A549 (cell line): ENCODE data around the gene PLA2G2C. TPM values are rescaled to one million over a fixed set of nuclear protein-coding genes. Genes with fewer than 3 reads are reported as not detected.

ENCODE experiments used
- ATAC-seq, 2 experiments: fragments of 200-7000 bp in 1 of 2; fragments of >200 bp in 1 of 2; cut with Nextera tagmentation in 1 of 2; cut with Tn5 transposase in 1 of 2; 3 replicates each; pipeline versions ENCODE4 v1.8.0 to v1.9.1; 2018 to 2020; ENCODE audit warnings: mild to moderate bottlenecking in 1 of 2, moderate library complexity in 1 of 2
- CTCF ChIA-PET: fragments of 300-600 bp; sonication (Branson Sonifier 250); formaldehyde crosslinking; extraction: SDS; loops from one replicate; lab custom pipeline; 2021; ENCODE audit warnings: antibody characterized with exemption, inconsistent platforms; lab: Yijun Ruan, JAX
- POLR2A ChIA-PET: fragments of 350-600 bp; formaldehyde crosslinking; extraction: SDS; loops from one replicate; lab custom pipeline; 2021; ENCODE audit warnings: antibody characterized with exemption, inconsistent platforms; lab: Yijun Ruan, JAX
- DNase-seq, 2 experiments: peaks; one replicate each; pipeline versions ENCODE4 v3.0.0 to v3.0.0-alpha.2; 2011 to 2016; ENCODE audit warnings: low read depth in 1 of 2, low spot score in 1 of 2
- FAIRE-seq: peaks from 2 replicates; lab custom pipeline; 2011; peaks lifted over from hg19 to GRCh38; lab: Jason Lieb, UNC
- H3K27ac ChIP-seq, 2 experiments: fragments of >200 bp; sonication (Bioruptor Twin); formaldehyde crosslinking; 3 replicates each; pipeline ENCODE4 v1.5.1; 2016 to 2017
- H3K4me1 ChIP-seq: fragments of >200 bp; sonication (Bioruptor Twin); formaldehyde crosslinking; 3 replicates; pipeline ENCODE4 v1.6.1; 2016
- H3K4me2 ChIP-seq: fragments of >200 bp; sonication (Bioruptor Twin); formaldehyde crosslinking; 3 replicates; pipeline ENCODE4 v1.6.1; 2016
- H3K4me3 ChIP-seq: fragments of >200 bp; sonication (Bioruptor Twin); formaldehyde crosslinking; 3 replicates; pipeline ENCODE4 v1.5.1; 2016
- H3K9me3 ChIP-seq: fragments of >200 bp; sonication (Bioruptor Twin); formaldehyde crosslinking; 3 replicates; pipeline ENCODE4 v1.6.1; 2016
- CBX2 ChIP-seq: fragments of 200-600 bp; sonication (generic); IDR thresholded peaks from 2 replicates; pipeline ENCODE4 v1.6.1; 2016; ENCODE audit warnings: low read depth, mild to moderate bottlenecking, borderline replicate concordance
- EHMT2 ChIP-seq: fragments of 200-600 bp; sonication (generic); IDR thresholded peaks from 2 replicates; pipeline ENCODE4 v1.6.1; 2016; ENCODE audit warnings: antibody characterized with exemption, low read depth, mild to moderate bottlenecking, moderate library complexity
- ESRRA ChIP-seq: fragments of 150-350 bp; IDR thresholded peaks from 2 replicates; pipeline ENCODE4 v1.6.1; 2014; ENCODE audit warnings: mild to moderate bottlenecking, low read length, borderline replicate concordance
- FOSB ChIP-seq: fragments of 250-450 bp; sonication (Bioruptor Pico); IDR thresholded peaks from 2 replicates; pipeline ENCODE4 v1.5.0; 2020; ENCODE audit warnings: mild to moderate bottlenecking, moderate library complexity
- FOSL2 ChIP-seq, 2 experiments: fragments of 450-650 bp in 1 of 2; fragments of >200 bp in 1 of 2; sonication (Bioruptor Twin) in 1 of 2; formaldehyde crosslinking; IDR thresholded peaks; 2 replicates each; pipeline versions ENCODE4 v1.5.0 to v1.6.1; 2016 to 2020; ENCODE audit warnings: mild to moderate bottlenecking in 1 of 2, moderate library complexity in 1 of 2
- FOXS1 ChIP-seq: fragments of 250-450 bp; sonication (Bioruptor Pico); IDR thresholded peaks from 2 replicates; pipeline ENCODE4 v1.5.0; 2020; ENCODE audit warnings: mild to moderate bottlenecking, moderate library complexity
- GATA3 ChIP-seq: IDR thresholded peaks from 2 replicates; pipeline ENCODE4 v1.6.1; 2012; ENCODE audit warnings: borderline replicate concordance
- HEYL ChIP-seq: fragments of 250-450 bp; sonication (Bioruptor Pico); IDR thresholded peaks from 2 replicates; pipeline ENCODE4 v1.8.0; 2021; ENCODE audit warnings: mild to moderate bottlenecking, moderate library complexity
- HOXB13 ChIP-seq: fragments of 250-450 bp; sonication (Bioruptor Pico); IDR thresholded peaks from 2 replicates; pipeline ENCODE4 v1.5.0; 2020; ENCODE audit warnings: low read depth, mild to moderate bottlenecking, moderate library complexity
- HOXB5 ChIP-seq: fragments of 250-450 bp; sonication (Bioruptor Pico); IDR thresholded peaks from 2 replicates; pipeline ENCODE4 v1.5.0; 2020; ENCODE audit warnings: mild to moderate bottlenecking, moderate library complexity
- JUN ChIP-seq, 2 experiments: fragments of >200 bp; sonication (Bioruptor Twin); formaldehyde crosslinking; IDR thresholded peaks; 2 replicates in 1 of 2; 3 replicates in 1 of 2; pipeline ENCODE4 v1.6.1; 2016 to 2017
- KDM5A ChIP-seq: fragments of 200-600 bp; sonication (generic); IDR thresholded peaks from 2 replicates; pipeline ENCODE4 v1.6.1; 2016; ENCODE audit warnings: antibody characterized with exemption, mild to moderate bottlenecking
- MAZ ChIP-seq: fragments of 150-350 bp; IDR thresholded peaks from 2 replicates; pipeline ENCODE4 v1.6.1; 2014; ENCODE audit warnings: antibody characterized with exemption, low read depth, low read length, borderline replicate concordance
- POLR2A ChIP-seq: IDR thresholded peaks from 2 replicates; pipeline ENCODE4 v1.6.1; 2012; ENCODE audit warnings: mild to moderate bottlenecking, low read length
- RAD21 ChIP-seq, 2 experiments: fragments of >200 bp in 1 of 2; sonication (Bioruptor Twin) in 1 of 2; formaldehyde crosslinking in 1 of 2; IDR thresholded peaks in 1 of 2; conservative IDR thresholded peaks in 1 of 2; 2 replicates in 1 of 2; 3 replicates in 1 of 2; pipeline ENCODE4 v1.6.1; 2012 to 2018; ENCODE audit warnings: inconsistent platforms in 1 of 2
- RARB ChIP-seq: fragments of 250-450 bp; sonication (Bioruptor Pico); IDR thresholded peaks from 2 replicates; pipeline ENCODE4 v1.8.0; 2021; ENCODE audit warnings: mild to moderate bottlenecking, moderate library complexity
- RCOR1 ChIP-seq: fragments of 150-350 bp; IDR thresholded peaks from 2 replicates; pipeline ENCODE4 v1.6.1; 2014; ENCODE audit warnings: antibody characterized with exemption, low read length, low read depth
- RNF2 ChIP-seq: fragments of 200-600 bp; sonication (generic); IDR thresholded peaks from 2 replicates; pipeline ENCODE4 v1.6.1; 2016; ENCODE audit warnings: low read depth, mild to moderate bottlenecking, antibody characterized with exemption, moderate library complexity, borderline replicate concordance
- SMC3 ChIP-seq: fragments of >200 bp; sonication (Bioruptor Twin); formaldehyde crosslinking; IDR thresholded peaks from 3 replicates; pipeline ENCODE4 v1.6.1; 2018; ENCODE audit warnings: inconsistent platforms
- SREBF2 ChIP-seq: fragments of 450-650 bp; IDR thresholded peaks from 2 replicates; pipeline ENCODE4 v1.6.1; 2014; ENCODE audit warnings: mild to moderate bottlenecking, moderate library complexity
- TFCP2L1 ChIP-seq: fragments of 250-450 bp; sonication (Bioruptor Pico); IDR thresholded peaks from 2 replicates; pipeline ENCODE4 v1.5.0; 2021; ENCODE audit warnings: mild to moderate bottlenecking
- ZC3H11A ChIP-seq: fragments of 450-650 bp; IDR thresholded peaks from 2 replicates; pipeline ENCODE4 v1.6.1; 2014; ENCODE audit warnings: antibody characterized with exemption, mild to moderate bottlenecking
- ZFP36 ChIP-seq: fragments of 450-650 bp; IDR thresholded peaks from 2 replicates; pipeline ENCODE4 v1.6.1; 2014; ENCODE audit warnings: borderline replicate concordance; ENCODE audit not compliant: partially characterized antibody
- WGBS: methylation state at CpG from one replicate; pipeline ENCODE4 v1.1.6; 2017; ENCODE audit errors: missing lambda C conversion rate; 5-methylcytosine and 5-hydroxymethylcytosine counted together
- polyA plus RNA-seq, 4 experiments: library from polyadenylated mRNA; depleted of rRNA in 3 of 4; stranded (reverse); fragments of >200 nt; fragmentation: RNase III in 1 of 4; extraction: RNeasy Plus Mini Kit Qiagen cat#74134 plus additional on column Dnase treatment in 1 of 4; gene quantifications; 2 replicates in 3 of 4; 3 replicates in 1 of 4; pipeline ENCODE4 v1.2.3, GENCODE V29; 2011 to 2017
- TF ChIP-seq, protein P1 (sequence below): fragments of 150-350 bp; IDR thresholded peaks from 2 replicates; pipeline ENCODE4 v1.6.1; 2014; ENCODE audit warnings: low read depth, mild to moderate bottlenecking, low read length
- TF ChIP-seq, protein P2 (sequence below): IDR thresholded peaks from 2 replicates; pipeline ENCODE4 v1.6.1; 2012
- TF ChIP-seq, protein P3 (sequence below): IDR thresholded peaks from 2 replicates; pipeline ENCODE4 v1.6.1; 2012
- TF ChIP-seq, protein P4 (sequence below): IDR thresholded peaks from 2 replicates; pipeline ENCODE4 v1.6.1; 2012; ENCODE audit warnings: low read depth, borderline replicate concordance
- TF ChIP-seq, protein P5 (sequence below): fragments of 250-450 bp; sonication (Bioruptor Pico); IDR thresholded peaks from 2 replicates; pipeline ENCODE4 v1.5.0; 2021; ENCODE audit warnings: mild to moderate bottlenecking, moderate library complexity, borderline replicate concordance

The PLA2G2C gene
- polyA plus RNA-seq, 2 of the 4 experiments (the other 2 are of a cell fraction): not detected

DNA sequence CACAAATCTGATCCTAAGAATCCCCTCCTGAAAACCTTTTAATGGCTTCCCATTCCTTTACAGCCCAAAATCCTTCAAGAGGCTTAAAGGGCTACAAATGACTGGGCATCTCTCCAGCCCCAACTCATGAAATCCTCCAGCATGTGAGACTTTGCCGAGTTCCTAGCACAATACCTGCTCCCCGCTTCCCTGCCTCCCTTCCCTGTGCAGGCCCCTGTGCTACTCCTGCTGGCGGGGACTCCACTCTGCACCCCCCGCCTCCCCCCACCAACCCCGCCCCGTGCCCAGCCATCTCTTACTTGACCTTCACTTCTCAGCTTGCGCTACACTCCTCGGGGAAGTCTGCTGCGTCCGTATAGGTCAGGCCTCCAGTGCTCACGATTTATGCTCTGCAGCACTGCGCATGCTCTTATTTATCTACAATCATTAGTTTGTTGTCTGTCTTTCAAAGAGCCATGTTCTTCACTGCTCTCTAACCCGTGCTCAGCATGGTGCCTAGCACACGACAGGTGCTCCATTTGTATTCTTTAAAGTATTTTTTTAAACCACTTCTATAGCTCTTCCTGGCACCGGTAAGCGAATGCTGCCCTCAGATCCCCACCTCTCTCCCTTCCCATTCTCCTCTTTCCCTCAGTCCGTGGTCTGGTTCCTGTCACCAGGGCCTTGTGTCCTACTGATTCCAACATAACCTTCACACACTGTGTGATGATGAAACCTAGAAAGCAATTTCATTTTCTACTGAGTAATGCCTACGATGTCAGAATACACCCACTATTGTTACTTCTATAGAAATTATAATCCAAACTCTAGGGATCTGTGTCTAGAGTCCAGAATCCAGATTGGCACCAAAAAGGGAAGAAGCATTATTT lies 37.5 kb upstream of the PLA2G2C start:
- POLR2A ChIA-PET: no interaction called here

DNA sequence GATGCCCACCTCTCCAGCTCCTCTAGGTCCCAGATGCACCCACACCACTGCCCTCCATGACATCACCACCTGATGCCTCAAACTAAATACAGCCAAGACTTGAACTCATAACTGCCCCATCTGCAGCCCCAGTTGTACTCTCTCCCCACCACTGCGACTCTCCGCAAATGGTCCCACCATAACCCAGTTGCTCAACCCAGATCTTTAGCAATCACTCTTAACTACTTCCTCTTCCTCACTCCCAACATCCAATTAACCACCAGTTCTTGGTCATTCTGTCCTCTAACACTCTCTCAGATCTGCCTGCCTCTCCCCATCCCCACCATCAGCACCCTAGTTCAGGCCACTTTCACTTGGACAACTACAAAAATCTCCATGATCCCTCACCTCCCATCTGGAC lies 36.8 kb upstream of the PLA2G2C start:
- ChIA-PET POLR2A (no interaction called here), CTCF (interaction anchor here (0.9 to 6.7 kb wide), 3 partner anchors 10 to 271 kb away, joined by 3 to 32 read pairs (median 5); no protein-coding TSS in a partner anchor)
- H3K9me3 ChIP-seq: no peaks in the 10 kb centered on the region
- FAIRE-seq: no peak
- no peaks in the 10 kb centered on the region for H3K4me1 ChIP-seq
- 95% methylated on average over 2 of the region's 2 CpGs for WGBS
- H3K4me3 ChIP-seq: no peak overlapping the region
- no peak for TF ChIP-seq HEYL (CRISPR knock-in tag)
- TF ChIP-seq, all 56 proteins: peak for 0
- ATAC-seq (no peak), DNase-seq (no peak)
- Histone ChIP-seq H3K27ac (no peak overlapping the region), H3K4me2 (no peak overlapping the region)

More for the DNA sequence above, 37.5 kb upstream of the PLA2G2C start:
- ATAC-seq (no peak), FAIRE-seq (no peak), DNase-seq (no peak)
- CTCF ChIA-PET: interaction anchor here (1.6 to 6.7 kb wide), 2 partner anchors 10 to 271 kb away, joined by 5 to 32 read pairs; no protein-coding TSS in a partner anchor
- TF ChIP-seq GATA3: no peak
- no peak for TF ChIP-seq RCOR1
- TF ChIP-seq FOSL2 (IDR thresholded peaks at IDR 0.05): no peak
- TF ChIP-seq FOSL2 (CRISPR knock-in tag; IDR thresholded peaks at IDR 0.05): no peak
- TF ChIP-seq MAZ: no peak
- no peak for TF ChIP-seq EHMT2
- TF ChIP-seq, protein P1, sequence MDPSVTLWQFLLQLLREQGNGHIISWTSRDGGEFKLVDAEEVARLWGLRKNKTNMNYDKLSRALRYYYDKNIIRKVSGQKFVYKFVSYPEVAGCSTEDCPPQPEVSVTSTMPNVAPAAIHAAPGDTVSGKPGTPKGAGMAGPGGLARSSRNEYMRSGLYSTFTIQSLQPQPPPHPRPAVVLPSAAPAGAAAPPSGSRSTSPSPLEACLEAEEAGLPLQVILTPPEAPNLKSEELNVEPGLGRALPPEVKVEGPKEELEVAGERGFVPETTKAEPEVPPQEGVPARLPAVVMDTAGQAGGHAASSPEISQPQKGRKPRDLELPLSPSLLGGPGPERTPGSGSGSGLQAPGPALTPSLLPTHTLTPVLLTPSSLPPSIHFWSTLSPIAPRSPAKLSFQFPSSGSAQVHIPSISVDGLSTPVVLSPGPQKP: no peak
- TF ChIP-seq CBX2: no peak
- TF ChIP-seq RAD21 (conservative IDR thresholded peaks at IDR 0.05 in 1 of 2, IDR thresholded peaks at IDR 0.05 in 1 of 2): no peak
- no peak for TF ChIP-seq JUN (IDR thresholded peaks at IDR 0.05)
- TF ChIP-seq ZC3H11A: no peak
- TF ChIP-seq SREBF2: no peak
- Histone ChIP-seq H3K4me2 (no peak overlapping the region), H3K4me3 (no peak overlapping the region), H3K9me3 (no peaks in the 10 kb centered on the region), H3K27ac (no peak overlapping the region), H3K4me1 (no peaks in the 10 kb centered on the region)
- 69% methylated on average over 15 of the region's 18 CpGs for WGBS

DNA sequence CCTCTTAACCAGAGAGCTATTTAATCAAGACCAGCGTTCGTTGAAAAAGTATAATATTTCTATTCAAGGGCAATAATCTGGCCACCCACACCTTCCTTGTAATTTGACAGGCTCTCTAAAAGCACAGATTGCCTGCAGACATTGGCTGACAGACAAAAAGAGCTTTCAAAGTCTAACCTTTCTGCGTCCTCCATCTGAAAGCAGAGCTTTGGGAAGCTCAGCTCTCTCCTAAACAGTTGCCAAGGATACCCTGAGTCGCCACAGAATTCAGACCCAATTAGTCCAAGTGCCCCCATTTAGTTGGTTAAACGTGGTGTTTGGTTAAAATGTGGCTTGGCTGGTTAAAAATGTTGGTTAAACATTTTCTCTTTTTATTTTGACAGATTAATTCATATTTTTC lies 33.7 kb upstream of the PLA2G2C start:
- Histone ChIP-seq H3K27ac (no peak overlapping the region), H3K9me3 (no peaks in the 10 kb centered on the region; the same call in 2 of the 3 replicates), H3K4me2 (no peak overlapping the region), H3K4me3 (no peak overlapping the region), H3K4me1 (no peaks in the 10 kb centered on the region)
- no peak for FAIRE-seq
- ChIA-PET POLR2A (interaction anchor here (0.5 kb wide), 1 partner anchor 266 kb away, joined by 3 read pairs; the partner anchor contains the start of gene CAMK2N1), CTCF (interaction anchor here (0.7 to 3.0 kb wide), 5 partner anchors 8 to 274 kb away, joined by 3 to 10 read pairs (median 3); no protein-coding TSS in a partner anchor)
- ATAC-seq: no peak
- 68% methylated on average over 5 of the region's 5 CpGs for WGBS
- no peak for DNase-seq
- TF ChIP-seq FOSL2 (IDR thresholded peaks at IDR 0.05) (no peak), FOSL2 (CRISPR knock-in tag; IDR thresholded peaks at IDR 0.05) (no peak), HOXB5 (CRISPR knock-in tag) (no peak), ZFP36 (no peak), FOSB (CRISPR knock-in tag) (no peak), RARB (CRISPR knock-in tag) (no peak), FOXS1 (CRISPR knock-in tag) (no peak), SMC3 (no peak), TFCP2L1 (no peak), HOXB13 (CRISPR knock-in tag) (no peak), EHMT2 (no peak), KDM5A (no peak), POLR2A (no peak), RNF2 (no peak), ESRRA (no peak)
- TF ChIP-seq, protein P2, sequence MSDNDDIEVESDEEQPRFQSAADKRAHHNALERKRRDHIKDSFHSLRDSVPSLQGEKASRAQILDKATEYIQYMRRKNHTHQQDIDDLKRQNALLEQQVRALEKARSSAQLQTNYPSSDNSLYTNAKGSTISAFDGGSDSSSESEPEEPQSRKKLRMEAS: no peak
- TF ChIP-seq, protein P3, sequence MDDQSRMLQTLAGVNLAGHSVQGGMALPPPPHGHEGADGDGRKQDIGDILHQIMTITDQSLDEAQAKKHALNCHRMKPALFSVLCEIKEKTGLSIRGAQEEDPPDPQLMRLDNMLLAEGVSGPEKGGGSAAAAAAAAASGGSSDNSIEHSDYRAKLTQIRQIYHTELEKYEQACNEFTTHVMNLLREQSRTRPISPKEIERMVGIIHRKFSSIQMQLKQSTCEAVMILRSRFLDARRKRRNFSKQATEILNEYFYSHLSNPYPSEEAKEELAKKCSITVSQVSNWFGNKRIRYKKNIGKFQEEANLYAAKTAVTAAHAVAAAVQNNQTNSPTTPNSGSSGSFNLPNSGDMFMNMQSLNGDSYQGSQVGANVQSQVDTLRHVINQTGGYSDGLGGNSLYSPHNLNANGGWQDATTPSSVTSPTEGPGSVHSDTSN: no peak
- TF ChIP-seq, protein P4, sequence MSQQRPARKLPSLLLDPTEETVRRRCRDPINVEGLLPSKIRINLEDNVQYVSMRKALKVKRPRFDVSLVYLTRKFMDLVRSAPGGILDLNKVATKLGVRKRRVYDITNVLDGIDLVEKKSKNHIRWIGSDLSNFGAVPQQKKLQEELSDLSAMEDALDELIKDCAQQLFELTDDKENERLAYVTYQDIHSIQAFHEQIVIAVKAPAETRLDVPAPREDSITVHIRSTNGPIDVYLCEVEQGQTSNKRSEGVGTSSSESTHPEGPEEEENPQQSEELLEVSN: no peak
- TF ChIP-seq, protein P5, sequence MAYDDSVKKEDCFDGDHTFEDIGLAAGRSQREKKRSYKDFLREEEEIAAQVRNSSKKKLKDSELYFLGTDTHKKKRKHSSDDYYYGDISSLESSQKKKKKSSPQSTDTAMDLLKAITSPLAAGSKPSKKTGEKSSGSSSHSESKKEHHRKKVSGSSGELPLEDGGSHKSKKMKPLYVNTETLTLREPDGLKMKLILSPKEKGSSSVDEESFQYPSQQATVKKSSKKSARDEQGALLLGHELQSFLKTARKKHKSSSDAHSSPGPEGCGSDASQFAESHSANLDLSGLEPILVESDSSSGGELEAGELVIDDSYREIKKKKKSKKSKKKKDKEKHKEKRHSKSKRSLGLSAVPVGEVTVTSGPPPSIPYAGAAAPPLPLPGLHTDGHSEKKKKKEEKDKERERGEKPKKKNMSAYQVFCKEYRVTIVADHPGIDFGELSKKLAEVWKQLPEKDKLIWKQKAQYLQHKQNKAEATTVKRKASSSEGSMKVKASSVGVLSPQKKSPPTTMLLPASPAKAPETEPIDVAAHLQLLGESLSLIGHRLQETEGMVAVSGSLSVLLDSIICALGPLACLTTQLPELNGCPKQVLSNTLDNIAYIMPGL: no peak
